ENCODE measurements around the gene PIGO.
A peak's percentile ranks its signal among the peaks of the same experiment; 100 is the strongest.

PIGO gene

DNA sequence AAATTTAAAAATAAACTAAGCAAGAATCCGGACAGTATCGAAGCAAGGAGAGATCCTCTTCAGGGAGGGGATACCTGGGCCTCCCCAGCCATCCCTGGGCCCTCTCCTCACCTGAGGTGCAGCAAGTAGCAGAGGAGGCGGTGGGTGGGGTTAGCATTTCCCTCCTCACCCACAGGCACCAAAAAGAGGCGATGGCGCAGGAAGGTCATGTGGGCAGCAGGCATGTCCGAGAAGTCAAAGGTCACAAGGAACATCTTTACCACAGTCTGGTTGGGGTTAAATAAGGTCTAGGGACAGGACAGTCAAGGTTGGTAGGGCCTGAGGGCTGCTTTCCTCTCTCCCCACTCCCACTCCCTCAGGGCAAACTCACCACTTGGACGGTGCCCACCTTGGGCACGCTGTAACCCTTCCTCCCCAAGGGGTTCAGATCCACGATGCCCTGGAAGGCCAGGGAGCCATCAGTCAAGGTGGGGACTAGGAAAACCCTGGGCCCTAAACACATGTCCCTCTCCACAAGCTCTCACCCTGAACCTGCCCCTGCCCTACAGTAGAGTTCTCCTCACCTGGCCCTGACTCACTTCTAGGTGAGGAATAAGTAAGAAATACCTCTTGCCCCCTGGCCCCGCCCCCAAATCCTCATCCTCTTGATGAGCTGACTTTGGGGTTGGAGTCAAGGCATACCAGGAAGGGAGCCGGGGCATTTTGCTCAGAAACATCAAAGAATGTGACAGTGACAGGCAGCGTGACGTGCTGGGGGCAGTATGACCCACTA lies 9.4 kb upstream of the PIGO start:
- DNase-seq = no peak

DNA sequence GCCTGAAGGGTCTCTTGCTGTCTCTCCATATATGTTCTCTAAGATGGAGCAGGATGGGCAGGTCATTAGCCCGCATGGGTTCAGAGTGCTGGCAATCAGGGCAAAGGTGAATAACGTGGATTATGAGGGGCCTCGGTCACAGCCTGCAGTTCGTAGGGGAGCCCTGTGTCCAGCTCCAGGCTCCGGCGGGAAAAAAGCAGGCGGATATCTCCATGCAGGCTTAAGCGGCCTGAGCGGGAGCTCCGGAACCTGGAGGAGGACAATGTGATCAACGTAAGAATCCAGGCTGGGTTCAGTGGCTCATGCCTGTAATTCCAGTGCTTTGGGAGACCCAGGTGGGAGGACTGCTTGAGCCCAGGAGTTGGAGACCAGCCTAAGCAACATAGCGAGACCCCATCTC lies 8.7 kb upstream of the PIGO start:
- no peak for DNase-seq

DNA sequence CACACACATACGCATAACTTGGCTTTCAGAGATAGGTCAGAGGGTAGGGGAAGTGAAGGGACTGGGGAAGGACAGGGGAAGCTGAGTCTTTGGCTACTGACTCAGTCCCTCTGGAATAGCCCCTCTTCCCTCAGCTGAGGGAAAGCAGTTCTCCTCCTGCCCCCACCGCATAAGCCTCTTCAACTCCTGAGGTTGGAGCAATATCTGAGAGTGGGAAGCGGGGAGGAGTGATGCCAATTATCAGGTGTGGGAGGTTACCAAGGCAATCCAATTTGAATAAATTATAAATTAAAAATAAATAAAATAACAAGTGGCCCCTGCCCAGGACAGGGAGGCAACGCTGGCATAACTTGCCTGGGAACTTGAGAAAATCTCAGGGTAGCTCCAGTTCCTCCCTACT lies 8.2 kb upstream of the PIGO start:
- DNase-seq = no peak

DNA sequence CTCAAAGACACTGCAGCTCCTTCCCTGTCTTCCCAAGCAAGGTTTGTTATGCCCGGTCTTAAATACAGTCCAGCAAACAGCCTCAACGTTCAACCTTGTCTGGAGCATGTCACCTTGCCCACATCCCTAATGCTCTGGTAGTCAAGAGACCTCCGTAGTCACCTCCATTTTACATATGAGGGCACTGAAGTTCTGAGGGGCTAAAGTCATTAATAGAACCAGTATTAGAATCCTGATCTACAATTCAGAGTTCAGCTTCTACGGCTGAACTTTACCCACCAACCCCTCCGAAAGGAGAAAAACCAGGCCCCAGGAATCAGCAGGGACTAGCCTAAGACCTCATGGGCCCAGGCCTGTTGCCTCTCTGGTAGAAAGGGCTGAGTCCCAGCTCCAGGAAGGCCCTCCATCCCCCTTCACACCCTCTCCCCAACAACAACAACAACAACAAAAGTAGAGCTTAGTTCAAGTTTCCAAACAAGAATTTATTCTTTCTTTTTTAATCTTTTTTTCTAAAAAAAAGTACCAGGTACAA lies 7.3 kb upstream of the PIGO start:
- no peak for DNase-seq

DNA sequence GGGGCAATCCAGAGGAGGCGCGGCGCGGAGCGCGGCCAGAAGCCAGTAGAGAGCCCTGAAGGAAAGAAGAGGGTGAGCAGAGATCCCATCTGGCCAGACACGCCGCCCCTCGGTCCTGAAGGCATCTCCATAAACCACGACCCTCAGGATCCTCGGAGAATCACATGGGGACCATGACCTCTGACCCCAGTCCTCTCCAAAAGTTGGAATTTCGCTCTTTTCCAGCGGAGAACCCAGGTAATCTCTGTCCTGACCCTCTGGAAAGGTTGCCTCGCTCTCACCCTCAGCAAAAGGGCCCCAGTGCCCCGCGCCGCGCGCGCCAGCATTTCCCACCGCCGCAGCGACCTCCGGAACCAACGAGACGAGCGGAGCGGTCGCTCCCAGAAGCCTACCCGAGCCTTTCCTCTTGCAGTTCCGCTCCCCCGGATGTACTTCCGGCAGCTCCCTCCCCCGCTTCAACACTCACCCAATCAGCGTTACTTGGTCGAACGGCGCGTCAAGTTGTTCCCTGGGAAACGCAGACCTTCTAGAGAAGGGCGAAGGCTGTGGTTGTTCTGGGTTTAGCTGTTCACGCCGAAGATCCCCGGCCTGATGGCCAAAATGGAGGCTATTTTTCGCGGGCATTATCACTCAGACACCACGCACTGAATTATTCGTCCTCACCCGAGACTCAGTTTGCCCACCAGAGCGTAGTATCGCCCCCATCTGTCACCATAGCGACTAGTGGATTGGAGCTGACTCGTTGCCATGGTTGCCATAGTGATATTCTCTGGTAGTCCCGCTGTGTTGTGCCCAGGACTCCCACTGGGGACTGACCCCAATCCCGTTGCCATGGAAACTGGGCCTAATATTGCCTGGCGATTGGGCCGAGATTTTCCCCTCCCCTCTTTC lies 6.6 kb upstream of the PIGO start, which contains the start of gene STOML2:
Gene STOML2 (minus strand): TSS at position 363 of the 891 bp plus-strand sequence. CDS start 37 bp downstream, at position 326.
- DNase-seq = peak; percentile 92

DNA sequence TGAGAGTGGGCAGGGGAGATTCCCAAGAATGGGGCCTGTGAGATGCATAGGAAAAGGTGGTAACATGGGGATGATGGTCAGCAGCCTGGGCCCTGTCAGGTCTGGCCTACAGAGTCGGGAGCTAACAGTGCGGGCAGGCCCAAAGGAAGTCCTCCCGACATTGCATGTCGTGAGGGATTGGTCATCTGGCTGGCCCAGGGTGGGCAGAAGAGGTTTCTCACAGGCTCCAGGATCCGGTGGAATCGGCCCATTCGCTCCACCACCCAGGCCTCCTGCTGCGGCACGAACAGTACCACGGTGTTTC lies 6.0 kb upstream of the PIGO start:
- DNase-seq = no peak

DNA sequence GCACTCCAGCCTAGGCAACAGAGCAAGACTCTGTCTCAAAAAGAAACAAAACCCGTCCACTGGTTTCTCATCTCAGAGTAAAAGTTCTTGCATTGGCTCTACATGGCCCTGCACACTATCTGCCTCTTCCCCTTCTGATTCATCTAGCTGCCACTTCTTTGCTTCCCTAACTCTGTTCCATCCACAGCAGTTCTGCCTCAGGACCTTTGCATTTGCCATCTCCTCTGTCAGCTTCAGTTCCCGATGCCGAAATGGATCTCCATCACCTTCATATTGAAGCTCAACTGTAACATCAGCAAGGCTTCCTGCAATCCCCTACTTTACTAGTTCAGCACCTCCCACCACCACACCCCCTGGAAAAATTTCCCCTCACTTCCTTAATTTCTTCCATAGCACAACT lies 1.2 kb upstream of the PIGO start:
- DNase-seq = no peak

DNA sequence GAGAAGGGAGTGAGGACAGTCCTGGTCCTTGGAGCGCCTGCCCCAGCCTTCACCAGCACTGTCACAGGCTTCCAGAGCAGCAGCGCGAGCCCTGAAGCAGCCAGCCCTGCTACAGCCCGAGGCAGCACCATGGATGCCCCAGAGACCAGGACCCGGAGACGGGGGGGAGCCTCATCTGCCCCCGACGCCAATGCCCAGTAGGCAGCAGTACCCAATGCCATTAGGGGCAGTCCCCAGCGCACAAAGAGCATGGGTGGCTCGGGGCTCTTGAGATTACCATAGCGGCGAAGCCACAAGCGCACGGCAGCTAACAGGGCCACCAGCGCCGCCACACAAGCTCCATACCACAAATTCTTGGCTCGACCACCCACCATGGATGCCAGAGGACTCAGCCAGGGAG lies 4.9 kb downstream of the PIGO start:
- no peak for DNase-seq

DNA sequence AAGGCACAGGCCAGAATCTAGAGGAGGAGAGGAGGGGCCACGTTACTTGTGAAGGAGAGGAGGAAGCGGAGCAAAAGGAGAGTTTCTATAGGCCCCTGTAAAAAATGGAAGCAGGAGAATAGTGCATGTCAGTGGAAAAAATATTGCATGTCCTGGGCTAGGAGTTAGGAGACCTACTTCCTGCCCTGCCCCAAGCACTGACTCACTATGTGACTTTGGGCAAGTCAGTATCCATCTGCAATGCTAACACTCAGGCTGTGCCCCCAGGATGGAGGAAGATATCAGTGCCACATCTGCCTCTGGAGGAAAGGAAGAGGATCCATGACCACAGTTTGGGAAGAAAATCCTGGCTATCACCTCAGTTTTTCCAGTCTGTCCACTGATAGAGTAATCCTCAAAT lies 7.0 kb downstream of the PIGO start:
- no peak for DNase-seq

DNA sequence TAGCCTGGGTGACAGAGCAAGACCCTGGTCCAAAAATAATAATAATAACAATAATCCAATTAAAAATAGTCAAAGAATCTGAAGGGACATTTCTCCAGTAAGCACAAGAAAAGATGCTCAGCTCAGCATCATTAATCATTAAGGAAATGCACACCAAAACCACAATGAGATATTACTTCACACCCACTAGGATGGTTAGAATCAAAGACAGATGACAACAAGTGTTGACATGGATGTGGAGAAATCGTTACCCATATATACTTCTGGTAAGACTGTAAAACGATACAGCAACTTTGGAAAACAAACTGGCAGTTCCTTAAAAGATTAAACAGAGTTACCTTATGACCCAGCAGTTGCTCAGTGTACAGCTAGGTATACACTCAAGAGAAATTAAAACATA lies 11.3 kb downstream of the PIGO start:
- DNase-seq = no peak

DNA sequence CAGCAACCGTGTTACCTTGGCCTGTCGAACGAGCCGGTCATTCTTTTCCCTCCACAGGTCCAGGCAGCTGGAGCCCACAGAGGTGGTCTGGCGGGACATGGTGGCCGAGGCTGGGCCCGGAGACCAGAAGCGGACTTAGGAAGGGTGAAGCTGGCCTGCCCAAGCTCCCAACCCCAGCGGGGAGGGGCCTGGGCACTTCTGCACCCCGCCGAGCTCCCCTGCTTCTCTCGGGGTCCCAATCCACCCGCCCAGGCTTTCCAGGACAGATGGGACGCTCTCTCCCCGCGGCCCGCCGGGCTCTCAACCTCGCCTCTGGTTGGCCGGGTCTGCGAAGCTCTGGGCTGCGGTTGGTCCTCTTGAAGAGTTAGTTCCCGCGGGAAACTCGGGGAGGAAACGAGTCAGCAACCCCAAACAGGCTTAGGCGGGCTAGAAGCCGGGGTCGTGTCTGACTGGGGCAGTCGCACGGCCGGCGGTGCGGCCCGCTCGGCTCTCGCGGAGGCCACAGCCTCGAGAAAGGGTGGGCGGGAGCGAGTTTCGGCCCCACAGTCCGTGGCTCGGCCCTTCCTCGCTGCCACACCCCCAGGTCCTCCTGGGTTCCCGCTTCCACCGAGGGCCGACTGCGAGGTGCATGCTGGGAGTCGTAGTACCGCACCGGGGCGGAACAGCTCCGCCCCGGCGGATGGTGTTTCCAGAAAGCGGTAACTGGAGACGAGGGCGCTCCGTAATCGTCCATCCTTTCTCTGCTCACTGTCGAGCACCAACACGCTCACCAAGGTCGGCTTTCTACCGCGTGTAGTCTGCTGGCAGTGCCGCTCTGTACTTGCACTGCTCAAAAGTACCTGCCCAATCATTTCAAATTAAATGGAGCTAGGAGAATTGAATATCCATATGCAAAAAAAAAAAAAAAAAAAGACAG lies 16.7 kb downstream of the PIGO start, which contains the start of gene FANCG:
Gene FANCG (minus strand): TSS at position 517 of the 916 bp plus-strand sequence. CDS start 418 bp downstream, at position 99.
- DNase-seq = peak; percentile 93

DNA sequence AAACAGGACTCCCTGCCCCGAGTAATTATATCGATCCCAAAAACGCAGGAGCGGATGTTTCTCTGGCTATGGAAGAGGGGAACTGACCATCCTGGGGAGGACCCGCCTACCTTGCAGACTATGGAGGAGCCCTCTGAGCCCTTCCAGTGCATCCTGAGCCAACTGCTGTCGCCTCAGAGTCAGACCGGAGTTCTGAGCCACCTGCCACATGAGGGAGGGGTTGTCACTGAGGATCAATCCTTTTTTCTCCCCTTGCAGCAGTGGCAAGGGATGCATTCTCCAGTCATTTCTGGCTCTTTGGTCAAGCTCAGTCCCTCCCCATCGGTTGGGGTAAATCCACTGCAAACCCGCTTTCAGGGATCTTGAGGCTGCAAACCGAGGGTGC lies 17.4 kb downstream of the PIGO start:
- no peak for DNase-seq

DNA sequence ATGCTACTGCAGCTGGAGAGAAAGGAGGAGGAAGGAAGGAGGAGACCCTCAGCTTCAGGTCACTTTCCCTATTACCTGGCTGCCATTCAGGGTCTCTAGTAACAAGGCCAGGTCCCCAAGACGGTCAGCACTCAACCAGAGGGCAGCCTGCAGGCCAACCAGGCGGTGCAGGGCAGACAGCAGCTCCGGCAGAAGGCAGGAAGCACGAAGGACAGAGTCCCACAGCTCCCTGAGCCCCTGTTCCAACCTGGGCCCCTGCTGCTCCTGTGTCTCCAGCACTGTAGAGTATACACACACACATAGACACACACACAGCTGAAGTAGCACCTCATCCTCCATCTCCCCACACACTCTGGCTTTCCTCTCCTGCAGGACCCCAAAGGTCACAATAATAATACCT lies 18.3 kb downstream of the PIGO start:
- no peak for DNase-seq

DNA sequence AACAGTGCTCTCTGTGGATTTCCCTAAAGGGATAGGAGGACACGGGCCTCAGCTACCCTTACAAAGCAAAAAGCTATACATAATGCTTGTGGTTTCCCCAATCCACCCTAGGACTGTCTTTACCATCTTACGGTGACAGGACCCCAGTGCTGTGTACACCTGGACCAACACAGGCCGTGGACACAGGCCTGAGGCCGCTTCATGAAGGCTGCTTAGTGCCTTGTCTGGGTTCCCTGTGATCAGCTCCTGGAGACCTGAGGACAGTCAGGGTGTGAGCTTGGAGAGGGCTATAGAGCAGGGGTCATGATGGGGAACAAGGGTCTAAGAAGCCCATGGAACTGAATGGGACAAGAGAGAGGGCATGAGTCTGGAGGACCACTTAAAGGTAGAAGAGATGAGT lies 19.5 kb downstream of the PIGO start:
- DNase-seq = no peak

DNA sequence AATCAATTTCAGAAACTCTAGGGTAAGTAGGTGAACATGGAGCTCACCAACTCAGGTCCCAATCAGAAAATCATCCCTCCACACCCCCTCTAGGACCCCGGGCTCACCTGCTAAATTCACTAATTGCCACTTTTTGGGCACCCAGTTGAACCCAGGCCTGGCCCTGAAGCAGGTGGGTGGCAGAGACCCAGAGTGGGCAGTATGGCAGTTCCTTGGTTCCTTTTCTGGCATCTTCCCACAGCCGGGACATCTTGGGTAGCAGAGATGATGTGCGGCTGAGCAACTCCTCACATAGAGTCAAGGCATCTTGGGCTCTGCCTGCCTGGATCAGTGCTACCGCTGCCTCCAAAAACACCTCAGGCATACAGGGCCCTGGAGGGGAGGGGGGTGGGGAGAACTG lies 21.0 kb downstream of the PIGO start:
- DNase-seq = no peak

DNA sequence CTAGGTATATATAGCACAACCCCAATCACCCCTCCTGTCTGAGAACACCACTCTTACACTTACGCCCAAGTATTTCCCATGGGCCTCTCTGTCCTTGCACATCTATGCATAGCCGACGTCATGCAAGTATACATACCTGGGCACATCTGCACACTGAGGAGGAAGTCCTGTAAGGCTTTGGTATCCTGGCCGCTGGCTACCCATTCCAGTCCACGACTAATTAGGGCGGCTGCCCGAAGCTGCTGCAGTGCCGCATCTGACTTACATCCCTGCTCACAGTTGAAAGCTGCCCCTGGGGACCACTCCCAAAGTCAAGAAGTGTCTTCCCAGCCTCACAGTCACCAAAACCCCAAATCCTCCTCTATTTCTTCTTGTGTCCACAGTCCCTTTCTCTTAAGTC lies 21.6 kb downstream of the PIGO start:
- DNase-seq = no peak

DNA sequence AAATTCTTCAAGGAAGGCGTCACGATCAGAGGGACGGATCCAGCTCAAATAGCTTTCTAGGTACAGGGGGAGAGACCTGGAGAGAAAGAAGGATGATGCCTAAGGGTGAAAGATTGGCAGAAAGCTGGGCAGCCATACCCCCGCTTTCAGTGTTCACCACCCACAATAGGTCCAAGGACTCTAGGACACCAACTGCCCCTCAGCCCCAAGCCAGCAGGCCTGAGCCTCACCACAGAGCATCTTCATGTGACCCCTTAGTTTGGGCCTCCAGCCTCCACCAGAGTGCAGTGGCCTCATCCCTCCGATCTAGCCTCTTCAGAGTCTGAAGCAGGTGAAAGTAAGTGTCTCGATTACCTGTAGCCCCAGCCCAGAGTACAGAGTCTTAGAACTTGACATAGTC lies 22.2 kb downstream of the PIGO start:
- no peak for DNase-seq

DNA sequence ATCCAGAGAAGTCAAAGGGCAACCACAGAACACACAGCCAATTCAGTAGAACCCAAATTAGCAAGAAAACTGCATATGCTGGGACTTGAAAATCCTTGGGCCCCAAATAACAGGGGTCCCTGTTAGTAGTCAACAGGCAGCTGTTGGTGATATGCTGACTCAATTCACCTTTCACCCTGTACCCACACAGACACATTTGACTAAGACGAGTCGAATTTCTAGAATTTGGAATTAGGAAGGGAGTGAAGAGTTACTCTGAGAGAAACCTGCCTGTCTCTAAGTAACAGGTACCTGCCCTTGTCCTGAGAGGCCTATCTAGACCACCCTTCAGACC lies 23.1 kb downstream of the PIGO start:
- DNase-seq = no peak

DNA sequence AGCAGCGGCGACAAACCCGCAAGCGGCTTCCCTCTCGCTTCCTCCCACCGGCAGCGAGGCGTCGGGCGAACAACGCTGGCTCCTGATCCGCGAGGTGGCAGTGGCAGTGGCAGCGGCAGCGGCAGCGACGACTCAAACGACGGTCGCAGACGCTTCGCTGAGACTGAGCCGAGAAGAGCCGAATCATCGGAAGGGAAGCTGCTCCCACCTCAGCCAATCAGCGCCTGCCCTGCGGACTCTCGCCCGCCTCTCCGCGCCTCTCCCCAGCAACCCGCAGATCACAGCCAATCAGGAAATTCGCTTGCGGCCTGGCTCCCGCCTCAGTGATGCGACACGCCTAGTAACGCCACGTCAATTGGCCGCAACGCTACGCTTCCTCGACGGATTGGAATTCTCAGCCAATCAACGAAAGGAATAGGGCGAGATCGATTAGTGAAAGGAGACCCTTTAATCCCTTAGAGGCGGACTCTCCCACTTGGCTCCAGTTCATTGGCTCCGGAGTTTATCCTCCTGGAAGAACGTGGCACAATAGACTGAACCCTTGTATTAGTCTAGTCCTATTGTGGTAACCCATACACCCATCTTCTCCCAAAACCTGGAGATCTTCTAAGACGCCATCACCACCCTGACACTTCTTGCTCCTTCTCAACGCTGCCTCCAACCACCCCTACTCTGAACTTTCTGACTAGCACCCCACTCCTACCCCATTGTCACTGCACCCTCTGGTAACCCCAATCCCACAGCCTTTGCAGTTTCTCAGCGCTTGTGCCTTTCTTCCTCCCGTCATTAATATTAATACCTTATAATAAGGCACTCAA lies 23.7 kb downstream of the PIGO start, which contains the start of gene VCP:
Gene VCP (minus strand): TSS at position 165 of the 818 bp plus-strand sequence. CDS start 272 bp downstream, outside the sequence.
- DNase-seq = peak; percentile 96

DNA sequence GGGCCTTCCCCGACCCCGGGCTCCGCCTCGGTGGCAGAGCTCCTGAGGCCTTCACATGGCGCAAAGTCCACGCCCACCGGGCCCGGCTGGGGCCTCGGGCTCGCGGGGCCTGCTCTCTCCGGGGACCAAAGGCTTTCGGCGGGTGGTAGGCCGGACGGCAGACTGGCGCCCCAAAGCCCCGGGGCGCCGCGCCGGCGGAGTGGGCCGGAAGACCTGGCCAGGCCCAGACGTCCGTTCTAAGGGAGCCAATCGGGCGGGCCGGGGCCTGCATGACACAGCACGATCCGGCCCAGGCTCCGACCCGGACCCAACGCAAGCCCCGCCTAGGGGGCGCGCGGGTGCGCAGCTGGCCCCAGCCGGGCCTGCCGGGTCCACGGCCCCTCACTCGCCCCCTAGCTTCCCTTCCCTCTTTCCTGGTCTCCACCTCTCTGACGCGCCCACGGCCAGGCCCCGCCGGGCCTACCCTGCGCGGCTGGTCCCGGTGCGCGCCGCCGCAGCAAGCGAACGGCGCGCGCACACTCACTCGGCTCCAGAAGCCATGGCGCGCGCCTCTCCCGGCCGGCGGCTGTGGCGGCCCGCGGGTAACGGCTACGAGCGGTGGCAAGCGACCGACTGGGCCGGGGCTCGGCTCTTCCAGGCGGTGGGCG lies 24.5 kb downstream of the PIGO start:
- DNase-seq = peak; percentile 90
